ENCODE measurements around the gene RASSF3.
"Not testable (repeated sequence)": the region's sequence is repeated elsewhere in the genome, so short reads cannot be mapped to it uniquely, and the experiment has no call there.

RASSF3 gene

GRCh38 chr12:64633011-64633939 is 23.0 kb downstream of the RASSF3 start:
- DNase-seq (ENCODE audit: low read depth in 2 of 2), result no peak

- DNase-seq (ENCODE audit: low read depth in 2 of 2), result peak in 1 of 2 donors; percentile 32
These were observed 23.6 kb downstream of the RASSF3 start for GRCh38 chr12:64633940-64634337.

GRCh38 chr12:64634508-64635092 is 24.3 kb downstream of the RASSF3 start:
- DNase-seq (ENCODE audit: low read depth in 2 of 2), result no peak

- no peak for DNase-seq (ENCODE audit: low read depth in 2 of 2)
These were observed 25.2 kb downstream of the RASSF3 start for GRCh38 chr12:64635356-64635998.

GRCh38 chr12:64636856-64637255 is 26.6 kb downstream of the RASSF3 start:
- DNase-seq (ENCODE audit: low read depth in 2 of 2), result no peak

- no peak for DNase-seq (ENCODE audit: low read depth in 2 of 2)
These were observed 29.2 kb downstream of the RASSF3 start for GRCh38 chr12:64639466-64639865.

- DNase-seq (ENCODE audit: low read depth in 2 of 2), result no peak
These were observed 36.0 kb downstream of the RASSF3 start for GRCh38 chr12:64646318-64646717.

- no peak for DNase-seq (ENCODE audit: low read depth in 2 of 2)
These were observed 39.2 kb downstream of the RASSF3 start for GRCh38 chr12:64649487-64649886.

- DNase-seq (ENCODE audit: low read depth in 2 of 2), result no peak
These were observed 40.5 kb downstream of the RASSF3 start for GRCh38 chr12:64650762-64651161.

GRCh38 chr12:64652346-64652745 is 42.1 kb downstream of the RASSF3 start:
- DNase-seq (ENCODE audit: low read depth in 2 of 2), result no peak

- no peak for DNase-seq (ENCODE audit: low read depth in 2 of 2)
These were observed 42.8 kb downstream of the RASSF3 start for GRCh38 chr12:64653123-64653522.

GRCh38 chr12:64653907-64654306 is 43.6 kb downstream of the RASSF3 start:
- not testable (repeated sequence) for DNase-seq (ENCODE audit: low read depth in 2 of 2)

GRCh38 chr12:64655141-64655540 is 44.8 kb downstream of the RASSF3 start:
- DNase-seq (ENCODE audit: low read depth in 2 of 2), result no peak

GRCh38 chr12:64656429-64656828 is 46.1 kb downstream of the RASSF3 start:
- no peak for DNase-seq (ENCODE audit: low read depth in 2 of 2)

GRCh38 chr12:64658892-64659481 is 48.7 kb downstream of the RASSF3 start:
- no peak for DNase-seq (ENCODE audit: low read depth in 2 of 2)

GRCh38 chr12:64660237-64661018 is 50.1 kb downstream of the RASSF3 start:
- DNase-seq (ENCODE audit: low read depth in 2 of 2), result no peak

GRCh38 chr12:64663015-64663414 is 52.7 kb downstream of the RASSF3 start:
- no peak for DNase-seq (ENCODE audit: low read depth in 2 of 2)

- peak in 1 of 2 donors; percentile 24 for DNase-seq (ENCODE audit: low read depth in 2 of 2)
These were observed 55.2 kb downstream of the RASSF3 start for GRCh38 chr12:64665514-64665913.

GRCh38 chr12:64666054-64666914 is 56.0 kb downstream of the RASSF3 start:
- no peak for DNase-seq (ENCODE audit: low read depth in 2 of 2)

GRCh38 chr12:64667793-64668192 is 57.5 kb downstream of the RASSF3 start:
- DNase-seq (ENCODE audit: low read depth in 2 of 2), result no peak
